Fibroblast of lung (primary cell): ENCODE results near the gene SPOCK3. TPM values are rescaled to one million over a fixed set of nuclear protein-coding genes. Genes with fewer than 3 reads are reported as not detected.

Experiments
- DNase-seq, 2 donors: peaks; one replicate each; pipeline versions ENCODE4 v3.0.0 to v3.0.0-alpha.2; 2010; ENCODE audit warnings: low read depth in 2 of 2
- H2AFZ ChIP-seq: 2 replicates; pipeline ENCODE4 v1.5.1; 2012; ENCODE audit warnings: low read length, control low read depth, inconsistent platforms
- H3K27ac ChIP-seq: 2 replicates; pipeline ENCODE4 v1.5.1; 2011; ENCODE audit warnings: low read length, control low read depth; ENCODE audit not compliant: insufficient read depth
- H3K27me3 ChIP-seq: 2 replicates; pipeline ENCODE4 v1.5.1; 2011; ENCODE audit warnings: mild to moderate bottlenecking, low read length; ENCODE audit not compliant: control insufficient read depth, insufficient read depth
- H3K36me3 ChIP-seq: 2 replicates; pipeline ENCODE4 v1.5.1; 2011; ENCODE audit warnings: low read length; ENCODE audit not compliant: control insufficient read depth, insufficient read depth
- H3K4me1 ChIP-seq: 2 replicates; pipeline ENCODE4 v1.5.1; 2011; ENCODE audit warnings: low read length; ENCODE audit not compliant: control insufficient read depth, insufficient read depth; ENCODE audit errors: extremely low read depth
- H3K4me2 ChIP-seq: 2 replicates; pipeline ENCODE4 v1.5.1; 2011; ENCODE audit warnings: low read length, control low read depth; ENCODE audit not compliant: insufficient read depth; ENCODE audit errors: extremely low read depth
- H3K4me3 ChIP-seq, 4 experiments: fragments of 200-600 bp in 1 of 4; sonication (generic) in 1 of 4; replicated peaks in 1 of 4; 2 replicates each; pipeline ENCODE4 v1.5.1; 2011 to 2016; ENCODE audit warnings: low read length in 4 of 4, low read depth in 3 of 4, mild to moderate bottlenecking in 3 of 4, control low read depth in 2 of 4, inconsistent platforms in 1 of 4, mixed read lengths in 1 of 4; ENCODE audit not compliant: insufficient read depth in 1 of 4; ENCODE audit errors: control extremely low read depth in 1 of 4
- H3K79me2 ChIP-seq: 2 replicates; pipeline ENCODE4 v1.5.1; 2012; ENCODE audit warnings: mild to moderate bottlenecking, low read length, inconsistent platforms; ENCODE audit not compliant: control insufficient read depth, insufficient read depth
- H3K9ac ChIP-seq: 2 replicates; pipeline ENCODE4 v1.5.1; 2011; ENCODE audit warnings: mild to moderate bottlenecking, low read length, control low read depth; ENCODE audit not compliant: insufficient read depth
- H3K9me3 ChIP-seq: 2 replicates; pipeline ENCODE4 v1.5.1; 2012; ENCODE audit warnings: low read depth, low read length; ENCODE audit not compliant: control insufficient read depth, insufficient read depth
- H4K20me1 ChIP-seq: 2 replicates; pipeline ENCODE4 v1.5.1; 2011; ENCODE audit warnings: low read length; ENCODE audit not compliant: control insufficient read depth, insufficient read depth; ENCODE audit errors: extremely low read depth
- EZH2 ChIP-seq: IDR thresholded peaks from 2 replicates; pipeline ENCODE4 v1.5.1; 2012; ENCODE audit warnings: low read length, control low read depth, mild to moderate bottlenecking; ENCODE audit errors: missing control alignments
- polyA plus RNA-seq, 2 donors: library from polyadenylated mRNA; depleted of rRNA in 1 of 2; stranded (reverse) in 1 of 2; unstranded in 1 of 2; fragments of >200 nt; gene quantifications; 2 replicates each; pipeline ENCODE4 v1.2.1, GENCODE V29; 2011 to 2012; ENCODE audit warnings: missing spikeins in 1 of 2
- total RNA-seq: library from RNA; depleted of rRNA; stranded (reverse); fragments of >200 nt; gene quantifications from 2 replicates; pipeline ENCODE4 v1.2.1, GENCODE V29; 2014
- TF ChIP-seq, protein P1 (sequence below), 2 donors: IDR thresholded peaks in 1 of 2; conservative IDR thresholded peaks in 1 of 2; 1 replicate in 1 of 2; 2 replicates in 1 of 2; pipeline ENCODE4 v1.5.1; 2011 to 2012; ENCODE audit warnings: low read length in 2 of 2, control low read depth in 1 of 2, inconsistent platforms in 1 of 2, low read depth in 1 of 2, mild to moderate bottlenecking in 1 of 2

SPOCK3 gene
- total and polyA plus RNA-seq, 2 donors (not counting 1 experiment from before 2014, with no cell fraction given), result under 0.01 to 0.08 TPM

DNA sequence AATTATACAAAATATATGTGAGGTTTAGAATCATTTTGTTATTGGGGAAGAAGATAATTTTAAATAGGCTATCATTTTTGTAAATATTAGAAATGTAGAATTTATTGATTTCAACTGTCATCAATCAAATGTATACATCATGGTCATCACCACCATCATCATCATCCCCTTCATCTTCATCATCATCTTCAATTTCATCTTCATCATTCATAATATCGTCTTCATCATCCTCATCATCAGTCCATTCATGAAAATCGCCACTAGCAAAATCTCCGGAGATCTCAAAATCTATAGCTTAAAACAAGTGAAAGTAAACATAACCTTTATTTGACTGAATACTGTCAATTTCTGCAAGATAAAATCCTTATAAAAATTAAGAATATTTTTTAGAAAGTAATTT lies 499.5 kb downstream of the SPOCK3 start:
- no peaks in the 10 kb centered on the region for H3K36me3 ChIP-seq
- H3K9me3 ChIP-seq, result no peaks in the 10 kb centered on the region
- H3K27me3 ChIP-seq, result no peaks in the 10 kb centered on the region
- no peaks in the 10 kb centered on the region for H3K4me1 ChIP-seq
- no peaks in the 10 kb centered on the region for H4K20me1 ChIP-seq
- H3K4me3 ChIP-seq, result no peak overlapping the region
- H3K79me2 ChIP-seq, result no peaks in the 10 kb centered on the region
- TF ChIP-seq EZH2, result no peak
- TF ChIP-seq, protein P1, sequence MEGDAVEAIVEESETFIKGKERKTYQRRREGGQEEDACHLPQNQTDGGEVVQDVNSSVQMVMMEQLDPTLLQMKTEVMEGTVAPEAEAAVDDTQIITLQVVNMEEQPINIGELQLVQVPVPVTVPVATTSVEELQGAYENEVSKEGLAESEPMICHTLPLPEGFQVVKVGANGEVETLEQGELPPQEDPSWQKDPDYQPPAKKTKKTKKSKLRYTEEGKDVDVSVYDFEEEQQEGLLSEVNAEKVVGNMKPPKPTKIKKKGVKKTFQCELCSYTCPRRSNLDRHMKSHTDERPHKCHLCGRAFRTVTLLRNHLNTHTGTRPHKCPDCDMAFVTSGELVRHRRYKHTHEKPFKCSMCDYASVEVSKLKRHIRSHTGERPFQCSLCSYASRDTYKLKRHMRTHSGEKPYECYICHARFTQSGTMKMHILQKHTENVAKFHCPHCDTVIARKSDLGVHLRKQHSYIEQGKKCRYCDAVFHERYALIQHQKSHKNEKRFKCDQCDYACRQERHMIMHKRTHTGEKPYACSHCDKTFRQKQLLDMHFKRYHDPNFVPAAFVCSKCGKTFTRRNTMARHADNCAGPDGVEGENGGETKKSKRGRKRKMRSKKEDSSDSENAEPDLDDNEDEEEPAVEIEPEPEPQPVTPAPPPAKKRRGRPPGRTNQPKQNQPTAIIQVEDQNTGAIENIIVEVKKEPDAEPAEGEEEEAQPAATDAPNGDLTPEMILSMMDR (conservative IDR thresholded peaks at IDR 0.05 in 1 of 2, IDR thresholded peaks at IDR 0.05 in 1 of 2; ENCODE audit: low read depth in 1 of 2, low read length in 2 of 2), result no peak
- no peak overlapping the region for H2AFZ ChIP-seq
- no peak for DNase-seq
- no peak overlapping the region for H3K9ac ChIP-seq
- no peak overlapping the region for H3K27ac ChIP-seq
- no peak overlapping the region for H3K4me2 ChIP-seq

DNA sequence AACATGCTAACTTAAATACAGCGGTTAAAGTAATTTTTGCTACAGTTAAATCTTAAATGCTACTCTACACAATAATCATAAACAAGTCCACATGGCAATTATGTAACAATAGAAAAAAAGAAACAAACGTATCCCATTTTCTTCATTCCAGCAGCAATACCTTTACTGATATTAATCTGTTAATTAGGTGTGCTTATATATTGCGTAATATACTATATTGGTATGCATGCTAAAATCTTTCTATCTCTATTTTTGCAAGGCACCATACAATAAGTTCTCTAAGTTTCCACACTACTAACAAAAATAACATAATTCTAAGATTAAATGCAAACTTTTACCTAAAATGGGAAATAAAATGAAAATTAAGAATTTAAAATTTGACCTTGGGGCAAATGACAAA lies 500.6 kb downstream of the SPOCK3 start:
- no peaks in the 10 kb centered on the region for H3K9me3 ChIP-seq
- no peak for TF ChIP-seq EZH2
- TF ChIP-seq, protein P1 (conservative IDR thresholded peaks at IDR 0.05 in 1 of 2, IDR thresholded peaks at IDR 0.05 in 1 of 2; ENCODE audit: low read depth in 1 of 2, low read length in 2 of 2), result no peak
- H3K4me1 ChIP-seq, result no peaks in the 10 kb centered on the region
- H3K79me2 ChIP-seq, result no peaks in the 10 kb centered on the region
- H3K4me3 ChIP-seq, result no peak overlapping the region
- H3K4me2 ChIP-seq, result no peak overlapping the region
- no peak overlapping the region for H3K27ac ChIP-seq
- no peak for DNase-seq
- H4K20me1 ChIP-seq, result no peaks in the 10 kb centered on the region
- no peak overlapping the region for H2AFZ ChIP-seq
- no peak overlapping the region for H3K9ac ChIP-seq
- H3K36me3 ChIP-seq, result no peaks in the 10 kb centered on the region
- no peaks in the 10 kb centered on the region for H3K27me3 ChIP-seq

DNA sequence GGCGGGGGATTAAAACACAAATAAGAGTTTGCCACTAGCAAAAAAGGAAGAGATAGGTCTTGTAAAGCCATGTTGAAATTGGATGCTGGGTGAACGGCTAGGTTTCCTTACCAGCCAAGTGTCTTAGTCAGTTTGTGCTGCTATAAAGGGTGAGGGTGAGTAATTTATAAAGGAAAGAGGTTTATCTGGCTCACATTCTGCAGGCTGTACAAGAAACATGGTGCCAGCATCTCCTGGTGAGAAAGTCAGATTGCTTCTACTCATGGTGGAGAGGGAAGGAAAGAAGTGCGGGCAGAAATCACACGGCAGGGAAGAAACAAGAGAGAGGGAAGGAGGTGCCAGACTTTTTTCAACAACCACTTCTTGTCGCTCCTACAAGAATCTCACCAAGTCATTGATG lies 507.5 kb downstream of the SPOCK3 start:
- no peak overlapping the region for H2AFZ ChIP-seq
- TF ChIP-seq EZH2, result no peak
- H3K27me3 ChIP-seq, result no peaks in the 10 kb centered on the region
- H3K36me3 ChIP-seq, result no peaks in the 10 kb centered on the region
- no peaks in the 10 kb centered on the region for H3K4me1 ChIP-seq
- H3K9me3 ChIP-seq, result no peaks in the 10 kb centered on the region
- no peak for DNase-seq
- no peaks in the 10 kb centered on the region for H4K20me1 ChIP-seq
- no peak overlapping the region for H3K9ac ChIP-seq
- H3K4me3 ChIP-seq, result no peak overlapping the region
- no peak overlapping the region for H3K4me2 ChIP-seq
- no peak overlapping the region for H3K27ac ChIP-seq
- no peaks in the 10 kb centered on the region for H3K79me2 ChIP-seq
